PC-3 (cell line): ENCODE data around the gene TOPBP1. TPM values are rescaled to one million over a fixed set of nuclear protein-coding genes. Genes with fewer than 3 reads are reported as not detected.

Experiments
- ATAC-seq: fragments of 200-7000 bp; cut with Tn5 transposase; 2 replicates; pipeline ENCODE4 v1.9.1; 2020; ENCODE audit warnings: mild to moderate bottlenecking, moderate library complexity
- BruUV-seq: library from RNA; stranded (reverse); fragments of 400-500 nt; replicated peaks from 2 replicates; lab custom pipeline; 2021; lab: Mats Ljungman, UMichigan
- CTCF ChIA-PET: fragments of 300-600 bp; sonication (Branson Sonifier 250); formaldehyde crosslinking; loops from one replicate; lab custom pipeline; 2022; ENCODE audit warnings: antibody characterized with exemption; lab: Charles Lee
- POLR2A ChIA-PET: fragments of 300-600 bp; sonication (Branson Sonifier 250); formaldehyde crosslinking; loops from one replicate; lab custom pipeline; 2022; ENCODE audit warnings: antibody characterized with exemption; ENCODE audit not compliant: unreplicated experiment; lab: Charles Lee
- DNase-seq: peaks from one replicate; pipeline ENCODE4 v3.0.0-alpha.2; 2015
- H2AFZ ChIP-seq: fragments of 300-600 bp; sonication (generic); 2 replicates; pipeline ENCODE4 v1.6.0; 2016; ENCODE audit warnings: antibody characterized with exemption, low read length
- H3F3A ChIP-seq: fragments of 300-600 bp; sonication (generic); one replicate; pipeline ENCODE4 v1.6.0; 2017; ENCODE audit warnings: antibody characterized with exemption, low read length, control low read depth, mild to moderate bottlenecking; ENCODE audit not compliant: unreplicated experiment
- H3K27ac ChIP-seq: fragments of 300-600 bp; sonication (generic); 2 replicates; pipeline ENCODE4 v1.5.1; 2016; ENCODE audit warnings: mild to moderate bottlenecking, low read length
- H3K27me3 ChIP-seq: fragments of 300-600 bp; sonication (generic); 2 replicates; pipeline ENCODE4 v1.6.1; 2016; ENCODE audit warnings: low read length, mixed read lengths
- H3K36me3 ChIP-seq: fragments of 300-600 bp; sonication (generic); 2 replicates; pipeline ENCODE4 v1.6.1; 2016; ENCODE audit warnings: low read depth, mixed run types, low read length, mixed read lengths
- H3K4me1 ChIP-seq: fragments of 300-600 bp; sonication (generic); 2 replicates; pipeline ENCODE4 v1.5.1; 2016; ENCODE audit warnings: low read length; ENCODE audit not compliant: insufficient read depth
- H3K4me2 ChIP-seq: fragments of 300-600 bp; sonication (generic); 2 replicates; pipeline ENCODE4 v1.6.0; 2016; ENCODE audit warnings: low read length
- H3K4me3 ChIP-seq: fragments of 300-600 bp; sonication (generic); 2 replicates; pipeline ENCODE4 v1.5.1; 2016; ENCODE audit warnings: mild to moderate bottlenecking, low read length, mixed read lengths
- H3K79me2 ChIP-seq: fragments of 300-600 bp; sonication (generic); 2 replicates; pipeline ENCODE4 v1.6.1; 2017; ENCODE audit warnings: low read length, mixed read lengths
- H3K9ac ChIP-seq: fragments of 300-600 bp; sonication (generic); 2 replicates; pipeline ENCODE4 v1.6.0; 2016; ENCODE audit warnings: mild to moderate bottlenecking, low read length
- H3K9me2 ChIP-seq: fragments of 300-600 bp; sonication (generic); replicated peaks from 2 replicates; pipeline ENCODE4 v1.6.1; 2016; ENCODE audit warnings: mixed run types, low read length, mixed read lengths
- H3K9me3 ChIP-seq: fragments of 300-600 bp; sonication (generic); 2 replicates; pipeline ENCODE4 v1.6.1; 2016; ENCODE audit warnings: low read length, mixed read lengths
- H4K20me1 ChIP-seq: fragments of 300-600 bp; sonication (generic); 2 replicates; pipeline ENCODE4 v1.6.1; 2016; ENCODE audit warnings: low read length, mixed read lengths
- EZH2 ChIP-seq: fragments of 300-600 bp; sonication (generic); IDR thresholded peaks from one replicate; pipeline ENCODE4 v1.6.1; 2017; ENCODE audit warnings: antibody characterized with exemption, mild to moderate bottlenecking, low read length; ENCODE audit not compliant: unreplicated experiment
- EZH2phosphoT487 ChIP-seq: fragments of 300-600 bp; sonication (generic); IDR thresholded peaks from 2 replicates; pipeline ENCODE4 v1.6.1; 2018; ENCODE audit warnings: mild to moderate bottlenecking, antibody characterized with exemption, low read length, borderline replicate concordance
- intact Hi-C: fragments of 100-400 bp; cut with micrococcal nuclease; formaldehyde crosslinking; loops from 2 replicates; pipeline ENCODE4 v1.9.0; 2023
- total RNA-seq: library from RNA; depleted of rRNA; stranded (reverse); fragments of >200 nt; gene quantifications from 2 replicates; pipeline ENCODE4 v1.2.3, GENCODE V29; 2014
- TF ChIP-seq, protein P1 (sequence below): fragments of 300-600 bp; sonication (generic); conservative IDR thresholded peaks from 2 replicates; pipeline ENCODE4 v1.5.1; 2017; ENCODE audit warnings: antibody characterized with exemption, low read depth, mild to moderate bottlenecking, low read length

The TOPBP1 gene
- total RNA-seq, 1 experiment from 2014 or later: 42.4 TPM

DNA sequence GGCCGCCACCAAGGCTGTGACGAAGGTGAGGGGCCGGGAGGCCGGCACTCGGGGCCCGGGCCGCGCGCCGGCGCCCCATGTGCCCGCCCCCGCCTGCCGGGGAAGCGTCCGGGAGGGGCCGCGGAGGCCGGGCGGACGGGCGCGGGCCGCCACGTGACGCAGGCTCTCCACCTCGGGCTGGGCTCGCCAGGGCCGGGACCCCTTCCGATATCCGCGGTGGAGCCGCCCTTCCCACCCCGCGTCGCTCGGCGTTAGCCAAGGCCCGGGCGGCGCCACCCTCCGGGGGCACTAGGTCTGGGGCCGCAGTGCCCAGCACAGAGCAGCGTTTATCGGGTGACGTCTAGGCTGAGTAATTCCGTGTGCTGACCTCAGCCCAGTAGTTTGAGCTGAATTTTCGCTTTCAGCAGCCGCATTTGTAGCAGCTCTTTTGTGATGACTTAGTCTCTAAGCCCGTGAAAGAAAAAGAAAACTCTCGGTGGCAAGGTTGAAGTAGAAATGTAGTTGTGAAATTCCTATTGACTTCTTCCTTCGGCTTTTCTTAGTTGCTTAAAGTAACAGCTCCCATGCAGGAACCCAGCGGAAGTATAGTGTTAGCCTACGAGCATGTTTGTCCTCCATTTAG, 87.4 kb downstream of the TOPBP1 start:
- no TSS peak for BruUV-seq

DNA sequence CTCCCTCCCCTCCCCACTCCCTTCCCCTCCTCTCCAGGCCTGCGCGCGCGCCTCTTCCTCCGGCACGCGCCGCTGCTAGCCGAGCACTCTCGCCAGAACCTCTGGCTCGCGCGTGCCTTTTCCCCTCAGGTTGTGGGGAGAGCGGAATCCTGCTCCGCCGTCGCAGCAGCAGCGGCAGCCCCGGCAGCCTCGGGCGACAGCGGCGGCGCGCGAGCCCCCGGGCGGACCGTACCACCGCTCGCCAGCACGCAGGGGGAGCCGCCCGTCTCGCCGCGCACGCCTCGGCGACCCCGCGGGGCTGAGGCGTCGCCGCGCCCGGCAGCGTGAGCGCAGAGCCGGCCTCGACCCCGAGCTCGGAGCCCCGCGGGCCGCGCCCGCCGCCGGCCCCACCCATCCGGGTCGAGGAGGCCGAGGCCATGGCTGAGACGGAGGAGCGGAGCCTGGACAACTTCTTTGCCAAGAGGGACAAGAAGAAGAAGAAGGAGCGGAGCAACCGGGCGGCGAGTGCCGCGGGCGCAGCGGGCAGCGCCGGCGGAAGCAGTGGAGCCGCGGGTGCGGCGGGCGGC, 88.0 kb downstream of the TOPBP1 start, which contains the start of gene CDV3:
TSS of gene CDV3 (plus strand) at position 58 of the 566 bp plus-strand sequence. CDS start at position 417, 359 bp downstream.
- peak within 1 kb of the TSS; percentile 59 for H2AFZ ChIP-seq
- H3K4me3 ChIP-seq: peak within 1 kb of the TSS; percentile 93
- no TSS peak for BruUV-seq
- H3K79me2 ChIP-seq: peaks cover 45% of the 10 kb centered on the region
- TF ChIP-seq EZH2phosphoT487 (no peak), EZH2 (no peak)
- TF ChIP-seq, protein P1, sequence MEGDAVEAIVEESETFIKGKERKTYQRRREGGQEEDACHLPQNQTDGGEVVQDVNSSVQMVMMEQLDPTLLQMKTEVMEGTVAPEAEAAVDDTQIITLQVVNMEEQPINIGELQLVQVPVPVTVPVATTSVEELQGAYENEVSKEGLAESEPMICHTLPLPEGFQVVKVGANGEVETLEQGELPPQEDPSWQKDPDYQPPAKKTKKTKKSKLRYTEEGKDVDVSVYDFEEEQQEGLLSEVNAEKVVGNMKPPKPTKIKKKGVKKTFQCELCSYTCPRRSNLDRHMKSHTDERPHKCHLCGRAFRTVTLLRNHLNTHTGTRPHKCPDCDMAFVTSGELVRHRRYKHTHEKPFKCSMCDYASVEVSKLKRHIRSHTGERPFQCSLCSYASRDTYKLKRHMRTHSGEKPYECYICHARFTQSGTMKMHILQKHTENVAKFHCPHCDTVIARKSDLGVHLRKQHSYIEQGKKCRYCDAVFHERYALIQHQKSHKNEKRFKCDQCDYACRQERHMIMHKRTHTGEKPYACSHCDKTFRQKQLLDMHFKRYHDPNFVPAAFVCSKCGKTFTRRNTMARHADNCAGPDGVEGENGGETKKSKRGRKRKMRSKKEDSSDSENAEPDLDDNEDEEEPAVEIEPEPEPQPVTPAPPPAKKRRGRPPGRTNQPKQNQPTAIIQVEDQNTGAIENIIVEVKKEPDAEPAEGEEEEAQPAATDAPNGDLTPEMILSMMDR: no peak
- H3K9me3 ChIP-seq: no peaks in the 10 kb centered on the region
- H3K9ac ChIP-seq: peak within 1 kb of the TSS; percentile 87
- H3K27ac ChIP-seq: peak within 1 kb of the TSS; percentile 76
- peaks cover 23% of the 10 kb centered on the region for H3K36me3 ChIP-seq
- no peaks in the 10 kb centered on the region for H3K27me3 ChIP-seq
- ChIA-PET POLR2A (interaction anchor here (0.6 to 1.0 kb wide), 5 partner anchors 27 to 94 kb away, joined by 3 to 5 read pairs (median 4); no protein-coding TSS in a partner anchor), CTCF (interaction anchor here (0.6 to 0.7 kb wide), 2 partner anchors 15 to 911 kb away, joined by 3 to 4 read pairs; no protein-coding TSS in a partner anchor)
- peak within 1 kb of the TSS; percentile 97 for H3K4me2 ChIP-seq
- H4K20me1 ChIP-seq: peaks cover 31% of the 10 kb centered on the region
- H3F3A ChIP-seq: no peaks in the 10 kb centered on the region
- H3K4me1 ChIP-seq: peaks cover 54% of the 10 kb centered on the region
- intact Hi-C loops: loop anchor here (1.0 to 5.0 kb wide), 4 partner anchors 33 to 851 kb away; partner anchors contain the start of genes NPHP3 and SRPRB
- H3K9me2 ChIP-seq: no peaks in the 10 kb centered on the region
- DNase-seq (no peak), ATAC-seq (peak; percentile 21)

More for the DNA sequence above, 87.4 kb downstream of the TOPBP1 start:
- Histone ChIP-seq H3F3A (no peaks in the 10 kb centered on the region), H3K79me2 (peaks cover 52% of the 10 kb centered on the region), H3K9me2 (no peaks in the 10 kb centered on the region), H3K9ac (peak overlapping the region; percentile 87), H2AFZ (no peak overlapping the region), H3K4me1 (peaks cover 51% of the 10 kb centered on the region), H4K20me1 (peaks cover 37% of the 10 kb centered on the region), H3K36me3 (peaks cover 29% of the 10 kb centered on the region), H3K4me3 (peak overlapping the region; percentile 93), H3K9me3 (no peaks in the 10 kb centered on the region), H3K4me2 (peak overlapping the region; percentile 97), H3K27me3 (no peaks in the 10 kb centered on the region), H3K27ac (peak overlapping the region; percentile 51)
- ChIA-PET POLR2A (no interaction called here), CTCF (no interaction called here)
- ATAC-seq (peak; percentile 4), DNase-seq (peak; percentile 26)
- intact Hi-C loops: loop anchor here (5.0 kb wide), 2 partner anchors 233 to 852 kb away; partner anchors contain the start of genes NPHP3 and SRPRB
- TF ChIP-seq, protein P1: no peak
- TF ChIP-seq EZH2phosphoT487 (no peak), EZH2 (no peak)
